Epithelial cell of prostate (primary cell): ENCODE results near the gene DPYD.

Experiments
- DNase-seq: peaks from one replicate; pipeline ENCODE4 v3.0.0-alpha.2; 2011; ENCODE audit warnings: low read depth, low spot score
- H3K27ac ChIP-seq: fragments of 450-650 bp; 2 replicates; pipeline ENCODE4 v1.5.1; 2017; ENCODE audit warnings: mild to moderate bottlenecking

The DPYD gene

GRCh38 chr1:97500760-97501159 lies 420.1 kb downstream of the DPYD start:
- no peak for DNase-seq
- no peak overlapping the region for H3K27ac ChIP-seq

- DNase-seq: no peak
- H3K27ac ChIP-seq: no peak overlapping the region
Observed at GRCh38 chr1:97499667-97500066, 421.2 kb downstream of the DPYD start.

- H3K27ac ChIP-seq: peak overlapping the region; percentile 27
- DNase-seq: peak; percentile 43
Observed at GRCh38 chr1:97489834-97490233, 431.0 kb downstream of the DPYD start.

GRCh38 chr1:97488530-97488929 lies 432.3 kb downstream of the DPYD start:
- DNase-seq: no peak
- H3K27ac ChIP-seq: no peak overlapping the region

- DNase-seq: no peak
- H3K27ac ChIP-seq: no peak overlapping the region
Observed at GRCh38 chr1:97482022-97482421, 438.8 kb downstream of the DPYD start.

- no peak overlapping the region for H3K27ac ChIP-seq
- DNase-seq: no peak
Observed at GRCh38 chr1:97467445-97467844, 453.4 kb downstream of the DPYD start.

GRCh38 chr1:97464305-97464704 lies 456.5 kb downstream of the DPYD start:
- no peak overlapping the region for H3K27ac ChIP-seq
- no peak for DNase-seq

- DNase-seq: no peak
Observed at GRCh38 chr1:97461782-97462181, 459.1 kb downstream of the DPYD start.

GRCh38 chr1:97457446-97458089 lies 463.3 kb downstream of the DPYD start:
- no peak for DNase-seq
- no peak overlapping the region for H3K27ac ChIP-seq

More at GRCh38 chr1:97461782-97462181, 459.1 kb downstream of the DPYD start:
- no peak overlapping the region for H3K27ac ChIP-seq

GRCh38 chr1:97451944-97452343 lies 468.9 kb downstream of the DPYD start:
- no peak for DNase-seq

GRCh38 chr1:97451046-97451826 lies 469.6 kb downstream of the DPYD start:
- no peak overlapping the region for H3K27ac ChIP-seq
- no peak for DNase-seq

More at GRCh38 chr1:97451944-97452343, 468.9 kb downstream of the DPYD start:
- H3K27ac ChIP-seq: no peak overlapping the region

GRCh38 chr1:97441966-97442365 lies 478.9 kb downstream of the DPYD start:
- DNase-seq: no peak
- no peak overlapping the region for H3K27ac ChIP-seq

- DNase-seq: no peak
- no peak overlapping the region for H3K27ac ChIP-seq
Observed at GRCh38 chr1:97433824-97434177, 487.0 kb downstream of the DPYD start.

GRCh38 chr1:97433094-97433823 lies 487.6 kb downstream of the DPYD start:
- no peak for DNase-seq

GRCh38 chr1:97427371-97427770 lies 493.5 kb downstream of the DPYD start:
- no peak overlapping the region for H3K27ac ChIP-seq
- no peak for DNase-seq

More at GRCh38 chr1:97433094-97433823, 487.6 kb downstream of the DPYD start:
- no peak overlapping the region for H3K27ac ChIP-seq

GRCh38 chr1:97424209-97424608 lies 496.6 kb downstream of the DPYD start:
- H3K27ac ChIP-seq: no peak overlapping the region
- no peak for DNase-seq

- DNase-seq: no peak
- no peak overlapping the region for H3K27ac ChIP-seq
Observed at GRCh38 chr1:97423403-97423802, 497.4 kb downstream of the DPYD start.

GRCh38 chr1:97417661-97418060 lies 503.2 kb downstream of the DPYD start:
- H3K27ac ChIP-seq: no peak overlapping the region
- no peak for DNase-seq

- no peak overlapping the region for H3K27ac ChIP-seq
- DNase-seq: no peak
Observed at GRCh38 chr1:97414682-97415312, 506.0 kb downstream of the DPYD start.

- DNase-seq: no peak
- H3K27ac ChIP-seq: no peak overlapping the region
Observed at GRCh38 chr1:97412737-97413136, 508.1 kb downstream of the DPYD start.

- no peak for DNase-seq
- H3K27ac ChIP-seq: no peak overlapping the region
Observed at GRCh38 chr1:97412166-97412565, 508.7 kb downstream of the DPYD start.
